Epithelial cell of proximal tubule (primary cell): ENCODE results near the gene GCM1. TPM values are rescaled to one million over a fixed set of nuclear protein-coding genes. Genes with fewer than 3 reads are reported as not detected.

Experiments
- DNase-seq: peaks from one replicate; pipeline ENCODE4 v3.0.0-alpha.2; 2011; ENCODE audit warnings: low read depth
- H3K4me3 ChIP-seq: 2 replicates; pipeline ENCODE4 v1.5.1; 2011; ENCODE audit warnings: low read depth, mild to moderate bottlenecking, low read length
- CTCF ChIP-seq: conservative IDR thresholded peaks from 2 replicates; pipeline ENCODE4 v1.5.1; 2012; ENCODE audit warnings: low read depth, mild to moderate bottlenecking, low read length
- total RNA-seq: library from RNA; depleted of rRNA; stranded (reverse); fragments of >200 nt; gene quantifications from 2 replicates; pipeline ENCODE4 v1.2.3, GENCODE V29; 2015

Gene GCM1
- total RNA-seq, 1 donor from 2014 or later: not detected

- no peak for TF ChIP-seq CTCF
- DNase-seq: no peak
- H3K4me3 ChIP-seq: no peak overlapping the region
Measured at GRCh38 chr6:53179961-53180651, 31.5 kb upstream of the GCM1 start.

GRCh38 chr6:53178837-53179432 lies 30.3 kb upstream of the GCM1 start:
- TF ChIP-seq CTCF: no peak
- no peak overlapping the region for H3K4me3 ChIP-seq
- no peak for DNase-seq

GRCh38 chr6:53175027-53175426 lies 26.4 kb upstream of the GCM1 start:
- no peak for DNase-seq
- no peak overlapping the region for H3K4me3 ChIP-seq
- TF ChIP-seq CTCF: no peak

- DNase-seq: no peak
- no peak for TF ChIP-seq CTCF
- no peak overlapping the region for H3K4me3 ChIP-seq
Measured at GRCh38 chr6:53172468-53172803, 23.8 kb upstream of the GCM1 start.

GRCh38 chr6:53171605-53172467 lies 23.2 kb upstream of the GCM1 start:
- DNase-seq: no peak
- H3K4me3 ChIP-seq: no peak overlapping the region
- TF ChIP-seq CTCF: peak; percentile 100

GRCh38 chr6:53168516-53169267 lies 20.1 kb upstream of the GCM1 start:
- no peak for DNase-seq
- no peak for TF ChIP-seq CTCF
- no peak overlapping the region for H3K4me3 ChIP-seq
